Renal cortex interstitium (tissue), 11 donors: ENCODE results near the gene OSM. TPM values are rescaled to one million over a fixed set of nuclear protein-coding genes. Genes with fewer than 3 reads are reported as not detected.
A peak's percentile ranks its signal among the peaks of the same experiment; 100 is the strongest.
"Not testable (repeated sequence)": the region's sequence is repeated elsewhere in the genome, so short reads cannot be mapped to it uniquely, and the experiment has no call there.

Experiments
- DNase-seq, 11 donors: peaks; one replicate each; pipeline ENCODE4 v3.0.0-alpha.2; 2013; ENCODE audit warnings: low read depth in 9 of 11, low spot score in 4 of 11; ENCODE audit errors: extremely low read depth in 1 of 11
- polyA plus RNA-seq, 3 donors: library from polyadenylated mRNA; unstranded; fragments of 120-200 nt; gene quantifications; one replicate each; pipeline ENCODE4 v1.2.1, GENCODE V29; 2013; ENCODE audit not compliant: insufficient read length in 3 of 3

Gene OSM
- polyA plus RNA-seq, 3 donors: 0.10 to 0.45 (median 0.37) TPM

DNA sequence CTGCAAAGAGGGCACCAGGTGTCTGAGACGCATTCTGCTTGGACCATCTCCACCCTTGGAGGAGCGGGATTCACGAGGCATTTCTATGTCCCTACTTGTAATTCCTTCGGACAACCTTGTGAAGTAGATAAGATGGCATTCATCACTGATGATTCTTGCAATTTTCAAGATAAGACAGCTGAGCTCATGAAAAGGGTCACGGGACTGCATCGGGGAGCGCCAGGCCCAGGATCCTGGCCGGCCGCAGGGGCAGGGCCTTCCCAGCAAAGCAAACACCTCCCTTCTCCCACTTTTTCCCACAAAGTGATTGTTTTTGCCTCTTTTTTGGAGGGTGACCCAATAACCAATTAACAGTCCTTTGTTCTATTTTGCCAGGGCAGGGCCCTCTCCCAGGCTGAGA lies 28.5 kb downstream of the OSM start:
- DNase-seq: no peak

DNA sequence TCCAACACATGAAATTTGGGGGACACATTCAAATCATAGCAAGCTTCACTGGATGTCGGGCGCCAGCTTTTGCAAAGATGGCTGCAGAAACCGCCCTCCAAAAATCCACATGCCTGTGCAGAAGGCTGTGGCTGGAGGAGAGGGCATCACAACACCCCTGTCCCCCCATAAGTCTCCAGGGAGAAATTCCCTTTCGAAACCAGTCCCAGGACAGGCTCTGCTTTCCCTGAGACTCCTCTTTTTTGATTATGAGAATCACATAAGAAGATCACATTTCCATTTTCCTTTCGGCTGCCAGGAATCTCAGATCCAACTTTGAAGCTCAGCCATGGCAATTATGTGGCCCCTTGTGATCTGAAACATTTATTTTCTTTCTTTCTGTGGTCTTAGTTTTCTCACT lies 29.8 kb downstream of the OSM start:
- no peak for DNase-seq

DNA sequence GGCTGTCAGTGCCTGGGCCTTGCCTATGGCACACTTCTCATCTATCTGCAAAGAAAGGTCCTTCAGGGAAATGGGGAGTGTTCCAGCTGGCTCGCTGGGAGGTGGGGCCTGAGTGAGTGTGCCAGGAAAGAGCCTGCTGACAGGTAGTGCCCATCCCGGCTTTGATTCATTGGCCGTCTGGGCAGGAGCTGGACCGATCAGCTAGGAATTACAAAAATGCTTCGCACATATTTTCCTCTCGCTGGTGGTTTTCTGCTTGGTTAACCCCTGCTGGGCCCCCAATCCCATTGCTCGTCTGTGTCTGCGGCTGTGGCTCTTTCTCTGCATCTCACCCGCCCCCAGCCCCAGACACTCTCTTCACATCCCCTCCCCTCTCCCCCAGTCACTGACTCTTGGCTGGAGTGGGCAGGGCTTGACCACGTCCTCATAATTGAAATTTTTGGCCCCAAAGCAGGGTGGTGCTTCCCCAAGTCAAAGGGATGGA lies 30.9 kb downstream of the OSM start:
- DNase-seq: peak in 2 of 11 donors; percentile 50 to 70

DNA sequence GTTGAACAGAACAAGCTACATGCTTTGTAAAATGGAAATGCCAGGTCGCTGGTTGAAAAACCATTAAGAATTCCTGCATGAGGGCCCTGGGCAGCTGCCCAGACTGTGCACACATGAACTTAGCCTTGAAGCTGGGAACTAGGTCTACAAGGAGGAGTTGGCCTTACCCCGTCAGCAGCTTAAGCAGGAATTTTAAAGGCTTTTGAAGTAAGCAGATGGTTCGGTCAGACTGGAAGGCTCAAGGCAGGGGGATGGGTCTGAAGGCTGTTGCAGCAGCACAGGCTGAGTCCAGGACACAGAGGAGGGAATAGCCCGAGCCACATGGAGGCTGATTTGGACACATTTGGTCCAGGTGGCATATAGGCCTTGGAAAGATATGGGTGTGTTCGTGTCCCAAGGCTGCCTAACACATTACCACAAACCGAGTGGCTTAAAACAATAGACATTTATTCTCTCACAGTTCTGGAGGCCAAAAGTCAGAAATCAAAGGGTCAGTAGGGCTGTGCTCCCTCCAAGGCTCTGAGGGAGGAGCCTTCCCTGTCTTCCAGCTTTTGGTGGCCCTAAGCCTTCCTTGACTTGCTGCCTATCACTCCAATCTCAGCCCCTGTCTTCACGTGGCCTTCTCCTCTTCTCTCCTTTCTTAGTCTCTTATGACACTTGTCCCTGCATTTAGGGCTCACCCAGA lies 31.7 kb downstream of the OSM start:
- peak in 1 of 11 donors; percentile 50 for DNase-seq

DNA sequence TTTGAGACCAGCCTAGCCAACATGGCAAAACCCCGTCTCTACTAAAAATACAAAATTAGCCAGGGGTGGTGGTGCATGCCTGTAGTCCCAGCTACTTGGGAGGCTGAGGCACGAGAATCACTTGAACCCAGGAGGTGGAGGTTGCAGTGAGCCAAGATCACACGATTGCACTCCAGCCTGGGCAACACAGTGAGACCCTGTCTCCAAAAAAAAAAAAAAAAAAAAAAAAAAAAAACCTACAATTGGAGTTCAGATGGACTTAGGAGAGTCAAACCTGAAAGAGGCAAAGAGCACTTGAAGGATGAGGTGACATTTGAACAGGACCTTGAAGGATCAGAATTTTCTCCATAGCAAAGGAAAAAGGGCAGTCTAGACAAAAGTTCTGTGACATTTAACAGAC lies 32.3 kb downstream of the OSM start:
- not testable (repeated sequence) for DNase-seq

DNA sequence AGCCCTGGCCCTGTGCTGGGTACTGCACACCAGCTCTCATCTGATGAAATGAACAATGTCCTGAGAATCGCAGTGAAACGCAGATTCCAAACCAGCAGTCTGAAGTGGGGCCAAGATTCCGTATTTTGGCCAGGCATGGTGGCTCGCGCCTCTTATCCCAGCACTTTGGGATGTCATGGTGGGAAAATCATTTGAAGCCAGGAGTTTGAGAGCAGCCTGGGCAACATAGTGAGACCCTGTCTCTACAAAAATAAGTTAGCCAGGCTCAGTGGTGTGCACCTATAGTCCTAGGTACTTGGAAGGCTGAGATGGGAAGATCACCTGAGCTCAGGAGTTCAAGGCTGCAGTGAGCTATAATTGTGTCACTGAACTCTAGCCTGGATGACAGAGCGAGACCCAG lies 33.1 kb downstream of the OSM start:
- no peak for DNase-seq

DNA sequence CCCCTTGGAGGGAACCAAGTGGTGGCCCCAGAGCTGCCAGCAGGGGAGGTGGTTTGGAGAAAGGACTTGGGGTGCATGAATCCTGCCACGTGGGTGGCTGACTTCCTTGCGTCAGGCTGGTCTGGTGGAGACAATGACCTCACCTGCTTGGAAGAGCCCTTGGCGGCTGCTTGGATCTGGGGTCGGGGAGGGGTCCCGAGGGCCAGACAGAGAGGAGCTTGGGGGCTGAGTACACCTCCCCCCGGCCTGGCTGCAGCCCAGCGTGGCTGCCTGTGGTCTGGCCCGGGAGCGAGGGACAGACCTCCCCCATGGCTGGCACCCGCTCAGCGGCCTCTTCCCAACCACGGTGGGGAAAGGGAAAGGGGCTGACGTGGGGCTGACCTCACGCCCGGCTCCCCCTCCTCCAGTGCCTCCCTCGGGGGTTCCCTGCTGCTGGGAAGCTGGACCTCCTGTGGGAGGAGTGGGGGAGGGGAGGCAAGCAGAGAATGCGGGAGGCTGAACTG lies 33.9 kb downstream of the OSM start:
- no peak for DNase-seq

DNA sequence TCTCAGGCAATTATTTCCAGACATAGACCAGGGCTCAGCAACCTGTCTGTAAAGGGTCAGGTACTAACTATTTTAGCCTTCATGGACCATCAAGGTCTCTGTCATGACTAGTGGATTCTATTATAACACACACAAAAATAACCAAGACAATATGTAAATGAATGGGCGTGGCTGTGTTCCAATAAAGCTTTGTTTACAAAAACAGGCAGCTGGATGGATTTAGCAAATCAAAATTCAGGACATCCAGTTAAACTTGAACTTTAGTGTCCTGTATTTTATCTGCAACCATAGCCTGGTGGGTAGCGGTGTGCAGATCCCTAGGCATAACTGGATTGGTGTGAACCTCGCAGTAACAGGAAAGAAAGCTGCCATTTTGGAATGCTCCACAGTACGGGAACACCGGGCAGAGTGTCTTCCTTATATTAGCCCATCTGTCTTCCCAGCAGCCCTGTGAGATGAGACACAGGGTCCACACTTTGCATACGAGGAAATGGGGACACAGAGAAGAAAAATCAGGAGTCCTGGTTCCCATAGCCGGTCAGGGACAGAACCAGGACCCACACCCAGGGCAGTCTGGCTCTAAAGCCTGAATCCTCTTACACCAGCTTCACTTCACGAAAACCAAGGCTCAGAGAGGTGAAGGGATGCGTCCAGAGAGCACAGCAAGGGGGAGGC lies 35.7 kb downstream of the OSM start:
- no peak for DNase-seq

DNA sequence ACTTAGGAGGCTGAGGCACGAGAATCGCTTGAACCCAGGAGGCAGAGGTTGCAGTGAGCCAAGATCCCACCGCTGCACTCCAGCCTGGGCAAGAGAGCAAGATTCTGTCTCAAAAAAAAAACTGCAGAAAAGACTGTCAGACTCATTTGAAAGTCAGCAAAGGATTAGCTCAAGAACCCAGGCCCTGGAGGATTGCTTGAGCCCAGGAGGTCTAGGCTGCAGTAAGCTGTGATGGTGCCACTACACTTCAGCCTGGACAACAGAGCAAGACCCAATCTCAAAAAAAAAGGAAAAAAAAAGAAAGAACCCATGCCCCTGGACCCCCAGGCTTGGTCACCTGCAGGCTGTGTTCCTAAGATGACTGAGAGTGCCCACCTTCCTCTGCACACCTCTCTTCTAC lies 36.3 kb downstream of the OSM start:
- no peak for DNase-seq

DNA sequence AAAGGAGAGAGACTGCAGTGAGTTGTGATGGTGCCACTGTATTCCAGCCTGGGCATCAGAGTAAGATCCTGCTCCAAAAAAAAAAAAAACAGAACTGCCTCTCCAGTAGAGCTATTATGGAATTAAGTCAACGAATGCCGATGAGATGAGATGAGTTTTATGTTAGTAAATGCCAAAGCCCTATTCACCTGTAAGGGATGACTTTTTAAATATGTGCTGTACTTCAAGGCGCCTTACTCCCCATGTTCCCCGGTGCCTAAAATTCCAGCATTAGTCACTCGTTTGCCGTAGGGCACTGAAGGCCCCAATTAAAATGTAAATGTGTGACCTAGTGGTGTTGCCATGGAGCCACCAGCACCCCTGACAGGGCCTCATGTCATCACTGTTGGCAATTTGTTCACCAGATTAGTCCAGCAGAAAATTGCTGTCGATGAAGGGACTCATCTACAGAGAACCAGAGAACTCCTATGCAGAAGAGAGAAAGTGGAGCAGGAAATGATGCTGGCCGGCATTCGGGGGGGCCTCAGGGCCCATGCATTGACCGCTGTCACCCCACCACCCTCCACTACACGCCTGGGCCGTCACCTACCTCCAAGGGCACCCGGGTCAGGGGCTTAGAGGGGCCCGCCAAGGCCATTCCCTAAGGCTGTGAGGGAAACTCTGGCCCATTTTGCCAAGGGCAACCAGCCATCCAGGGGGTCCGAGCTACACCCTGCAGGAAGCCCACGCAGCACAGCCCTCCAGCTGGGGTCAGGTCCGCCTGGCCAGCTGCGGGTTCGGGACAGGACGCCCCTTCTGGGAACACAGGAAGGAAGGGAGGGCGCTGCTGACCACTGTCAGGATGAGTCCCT lies 37.9 kb downstream of the OSM start:
- DNase-seq: no peak

DNA sequence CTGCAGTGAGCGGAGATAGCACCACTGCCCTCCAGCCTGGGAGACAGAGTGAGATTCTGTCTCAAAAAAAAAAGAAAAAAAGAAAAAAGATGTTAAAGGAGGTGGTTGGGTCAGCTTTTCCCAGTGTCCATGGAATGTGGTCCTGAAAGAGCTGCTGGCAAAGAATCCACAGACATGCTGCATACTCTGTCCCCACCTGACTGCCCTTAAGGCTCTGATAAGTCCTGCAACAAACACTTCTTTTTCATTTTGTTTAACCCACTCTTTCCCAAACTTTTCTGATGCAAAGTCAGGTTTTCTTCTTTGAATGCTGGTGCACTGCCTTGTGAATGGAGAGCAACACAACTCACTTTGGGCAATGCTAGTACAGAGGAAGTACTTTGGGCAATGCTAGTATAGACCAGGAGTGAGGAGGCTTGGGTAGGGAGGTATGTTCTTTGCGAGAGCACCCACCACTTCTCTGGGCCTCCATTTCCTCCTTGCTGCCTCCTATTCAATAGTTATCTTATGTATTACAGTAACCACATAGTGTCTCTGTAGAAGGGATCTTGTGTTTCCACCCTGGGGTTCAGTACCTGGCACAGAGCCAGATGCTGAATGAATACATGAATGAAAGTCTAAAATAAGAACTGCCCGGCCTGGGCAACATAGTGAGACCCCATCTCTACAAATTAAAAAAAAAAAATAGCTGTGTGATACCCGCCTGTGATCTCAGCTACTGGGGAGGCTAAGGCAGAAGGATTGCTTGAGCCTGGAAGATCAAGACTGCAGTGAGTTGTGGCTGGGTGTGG lies 39.0 kb downstream of the OSM start:
- DNase-seq: no peak

DNA sequence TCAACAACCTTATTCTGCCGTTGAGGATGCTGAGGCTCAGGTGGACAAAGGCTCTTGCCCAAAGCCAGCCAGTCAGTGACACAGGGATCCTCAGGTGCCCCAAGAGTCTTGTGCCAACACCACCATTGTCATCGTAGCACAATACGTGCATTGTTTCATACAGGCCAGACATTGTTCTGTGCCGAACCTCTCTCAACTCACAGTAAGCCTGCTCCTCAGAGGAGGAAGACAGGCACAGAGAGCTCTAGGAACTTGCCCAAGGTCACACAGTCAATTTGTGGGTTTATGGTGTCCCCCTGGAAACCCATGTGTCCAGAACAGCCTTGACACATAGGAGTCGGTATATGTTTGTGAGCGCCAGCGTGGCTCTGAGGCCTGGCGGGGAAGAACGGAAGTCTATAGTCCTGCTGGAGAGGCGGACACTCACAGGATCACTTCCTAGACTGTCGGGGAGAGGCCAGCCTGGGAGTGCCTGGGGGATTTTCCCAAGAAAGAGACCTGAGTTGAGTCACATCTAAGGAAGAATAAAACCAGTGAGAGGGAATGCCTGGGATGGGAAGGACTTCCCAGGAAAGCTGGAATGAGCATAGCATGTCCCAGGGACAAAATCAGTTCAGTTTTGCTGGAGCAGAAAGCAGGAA lies 40.3 kb downstream of the OSM start:
- no peak for DNase-seq

DNA sequence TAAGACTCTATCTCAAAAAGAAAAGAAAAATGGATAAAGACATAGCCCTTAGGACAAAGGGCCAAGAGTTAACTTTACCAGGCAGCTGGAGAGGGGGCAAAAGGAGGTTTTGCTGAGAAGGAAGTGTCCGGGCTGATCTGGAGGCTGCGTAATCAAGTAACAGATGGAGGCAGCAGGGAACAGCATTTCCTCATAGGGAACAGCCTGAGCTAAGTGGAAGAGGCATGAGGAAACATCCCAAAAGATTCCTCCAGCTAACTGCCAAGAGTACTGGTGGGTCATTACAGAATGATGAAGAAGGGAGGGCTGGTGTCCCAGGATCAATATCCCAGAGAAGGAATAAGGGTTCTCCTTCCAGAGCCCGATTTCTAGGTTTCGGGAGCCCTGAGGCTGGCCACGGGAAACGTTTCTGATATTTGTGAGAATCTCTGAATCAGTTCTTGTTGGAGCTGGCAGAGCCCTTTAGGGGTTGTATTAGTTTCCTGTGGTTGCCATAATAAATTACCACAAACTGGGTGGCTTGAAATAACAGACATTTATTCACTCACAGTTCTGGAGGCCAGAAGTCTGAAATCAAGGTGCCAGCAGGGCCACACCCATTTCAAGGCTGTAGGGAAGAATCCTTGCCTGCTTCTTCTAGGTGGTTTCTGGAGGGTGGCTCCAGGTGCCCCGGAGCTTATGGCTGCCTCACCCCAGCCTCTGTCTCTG lies 41.3 kb downstream of the OSM start:
- DNase-seq: no peak

DNA sequence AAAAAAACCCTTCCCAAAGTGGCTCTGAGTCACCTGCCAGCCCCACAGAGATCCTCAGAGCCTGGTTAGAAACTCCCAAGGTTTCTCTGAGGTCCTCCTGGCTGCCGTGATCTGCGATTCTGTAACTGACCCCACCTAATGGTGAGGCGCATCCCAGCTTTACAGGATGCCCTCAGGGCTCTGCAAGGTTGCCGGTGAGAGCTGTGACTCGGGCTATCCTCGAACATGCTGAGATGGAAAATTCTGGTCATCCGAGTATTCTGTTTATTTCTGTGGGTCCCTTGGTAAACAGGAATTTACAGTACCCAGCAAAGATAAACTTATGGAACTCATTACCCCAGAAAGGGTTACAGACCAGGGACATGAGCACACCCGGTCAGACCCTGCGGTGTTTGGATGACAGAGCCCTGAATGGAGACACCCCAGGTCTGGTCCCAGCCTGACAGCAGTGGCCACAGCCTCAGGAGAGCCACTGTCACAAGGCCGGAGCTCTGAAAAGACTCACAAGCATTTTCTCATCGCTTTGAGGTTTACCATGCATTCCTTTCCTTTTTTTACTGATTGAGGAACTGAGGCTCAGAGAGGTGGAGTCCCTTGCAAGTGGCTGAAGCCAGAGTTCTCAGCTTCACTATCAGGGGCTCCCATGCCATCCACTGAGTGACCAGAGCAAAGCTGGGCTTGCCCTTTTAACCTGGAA lies 42.3 kb downstream of the OSM start:
- no peak for DNase-seq

DNA sequence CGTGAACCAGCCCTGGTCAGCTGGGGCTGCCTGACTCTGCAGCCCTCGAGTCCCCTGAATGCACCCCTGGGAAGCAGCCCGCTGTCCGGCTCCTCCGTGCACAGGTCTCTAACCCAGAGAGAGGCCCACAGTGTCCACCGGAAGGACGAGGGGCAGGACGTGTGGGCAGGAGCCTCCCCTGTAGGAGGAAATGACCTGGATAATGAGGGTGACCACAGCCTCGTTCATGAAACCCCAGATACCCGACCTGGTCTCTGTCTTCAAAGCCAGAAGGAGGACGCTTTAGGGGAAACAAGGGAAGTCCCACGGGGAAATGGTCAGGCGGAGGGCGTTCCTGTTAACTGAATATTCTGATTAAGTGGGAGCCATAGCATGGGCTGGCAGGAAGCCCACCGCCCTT lies 43.3 kb downstream of the OSM start:
- no peak for DNase-seq

DNA sequence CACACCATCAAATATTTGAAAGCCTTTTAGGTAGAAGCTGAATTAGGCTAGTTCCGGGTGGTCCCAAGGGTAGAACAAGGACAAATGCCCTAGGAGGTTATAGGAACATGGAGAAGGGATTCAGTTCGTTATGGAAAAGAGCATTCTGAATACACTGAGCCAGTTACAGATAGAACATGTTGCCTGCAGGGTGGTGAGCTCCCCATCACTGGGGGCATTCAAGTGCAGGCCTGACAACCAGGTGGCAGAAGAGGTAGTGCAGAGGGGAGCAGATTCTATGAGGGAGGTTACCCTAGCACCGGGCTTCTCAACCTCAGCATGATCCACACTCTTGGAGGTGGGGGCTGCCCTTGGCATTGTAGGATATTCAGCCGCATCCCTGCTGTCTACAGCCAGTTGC lies 44.3 kb downstream of the OSM start:
- no peak for DNase-seq
